ENCODE results near the gene NCK2.

- TF ChIP-seq CTCF (IDR thresholded peaks at IDR 0.05; ENCODE audit: poor library complexity) (no peak), EZH2 (IDR thresholded peaks at IDR 0.05; ENCODE audit: borderline replicate concordance) (no peak)
Measured at GRCh38 chr2:105747991-105748390, 3.3 kb downstream of the NCK2 start.
